Activated CD4-positive, CD25-positive, alpha-beta regulatory T cell treated with anti-CD3 and anti-CD28 coated beads, Interleukin-2, amount 50 U/mL, for 16 hours (primary cell): ENCODE results near the gene NDUFV1.
"Not testable (repeated sequence)": the region's sequence is repeated elsewhere in the genome, so short reads cannot be mapped to it uniquely, and the experiment has no call there.

Source experiments
- DNase-seq: peaks from one replicate; pipeline ENCODE4 v3.0.0-alpha.2; 2020; ENCODE audit warnings: low read depth, low spot score

NDUFV1 gene

GRCh38 chr11:67586568-67587250 is 20.0 kb upstream of the NDUFV1 start:
- DNase-seq: no peak

GRCh38 chr11:67588136-67588503 is 18.6 kb upstream of the NDUFV1 start:
- DNase-seq: no peak

GRCh38 chr11:67588899-67589415 is 17.8 kb upstream of the NDUFV1 start:
- not testable (repeated sequence) for DNase-seq

GRCh38 chr11:67592880-67593564 is 13.7 kb upstream of the NDUFV1 start:
- DNase-seq: no peak

GRCh38 chr11:67593565-67593905 is 13.2 kb upstream of the NDUFV1 start:
- no peak for DNase-seq

GRCh38 chr11:67594480-67594879 is 12.3 kb upstream of the NDUFV1 start:
- no peak for DNase-seq

GRCh38 chr11:67596753-67597300 is 9.9 kb upstream of the NDUFV1 start:
- DNase-seq: no peak

GRCh38 chr11:67597458-67597857 is 9.3 kb upstream of the NDUFV1 start:
- DNase-seq: not testable (repeated sequence)

- DNase-seq: not testable (repeated sequence)
Observed at GRCh38 chr11:67597963-67598362, 8.8 kb upstream of the NDUFV1 start.

GRCh38 chr11:67599149-67599548 is 7.6 kb upstream of the NDUFV1 start:
- no peak for DNase-seq

GRCh38 chr11:67600324-67601029 is 6.3 kb upstream of the NDUFV1 start:
- DNase-seq: no peak

GRCh38 chr11:67601098-67601497 is 5.6 kb upstream of the NDUFV1 start:
- no peak for DNase-seq

- DNase-seq: not testable (repeated sequence)
Observed at GRCh38 chr11:67604119-67604518, 2.6 kb upstream of the NDUFV1 start.

GRCh38 chr11:67604815-67605214 is 1.9 kb upstream of the NDUFV1 start:
- DNase-seq: no peak

- DNase-seq: no peak
Observed at GRCh38 chr11:67605231-67606011, 1.3 kb upstream of the NDUFV1 start.

- no peak for DNase-seq
Observed at GRCh38 chr11:67606093-67606491, 644 bp upstream of the NDUFV1 start.

GRCh38 chr11:67607507-67607906 is 771 bp downstream of the NDUFV1 start:
- DNase-seq: no peak

GRCh38 chr11:67608486-67608885 is 1.8 kb downstream of the NDUFV1 start:
- no peak for DNase-seq

GRCh38 chr11:67609316-67609715 is 2.6 kb downstream of the NDUFV1 start:
- DNase-seq: no peak

GRCh38 chr11:67610302-67610868 is 3.6 kb downstream of the NDUFV1 start:
- DNase-seq: no peak

- DNase-seq: no peak
Observed at GRCh38 chr11:67611165-67611564, 4.4 kb downstream of the NDUFV1 start.
